ENCODE results near the gene CSTPP1. TPM values are rescaled to one million over a fixed set of nuclear protein-coding genes. Genes with fewer than 3 reads are reported as not detected.

CSTPP1 gene
- total RNA-seq, 1 donor from 2014 or later, result 30.0 TPM

- no peak for DNase-seq (ENCODE audit: low spot score)
- peaks cover 15% of the 10 kb centered on the region for H3K36me3 Mint-ChIP-seq (ENCODE audit: low read depth, unreplicated experiment)
- TF ChIP-seq CTCF (IDR thresholded peaks at IDR 0.05; ENCODE audit: unreplicated experiment), result no peak
- H3K27ac Mint-ChIP-seq (ENCODE audit: unreplicated experiment), result no peak overlapping the region
- H3K4me1 Mint-ChIP-seq (ENCODE audit: unreplicated experiment), result peaks cover 3% of the 10 kb centered on the region
- peaks cover 4% of the 10 kb centered on the region for H3K27me3 Mint-ChIP-seq (ENCODE audit: unreplicated experiment)
- no peak overlapping the region for H3K4me3 Mint-ChIP-seq (ENCODE audit: unreplicated experiment)
- H3K9me3 Mint-ChIP-seq (ENCODE audit: unreplicated experiment), result no peaks in the 10 kb centered on the region
Measured at GRCh38 chr11:46895821-46896220, 40.7 kb upstream of the CSTPP1 start.

- H3K4me3 Mint-ChIP-seq (ENCODE audit: unreplicated experiment), result no peak overlapping the region
- H3K27me3 Mint-ChIP-seq (ENCODE audit: unreplicated experiment), result peaks cover 4% of the 10 kb centered on the region
- H3K9me3 Mint-ChIP-seq (ENCODE audit: unreplicated experiment), result no peaks in the 10 kb centered on the region
- H3K36me3 Mint-ChIP-seq (ENCODE audit: low read depth, unreplicated experiment), result peaks cover 21% of the 10 kb centered on the region
- no peak overlapping the region for H3K27ac Mint-ChIP-seq (ENCODE audit: unreplicated experiment)
- DNase-seq (ENCODE audit: low spot score), result no peak
- peak; percentile 24 for TF ChIP-seq CTCF (IDR thresholded peaks at IDR 0.05; ENCODE audit: unreplicated experiment)
- H3K4me1 Mint-ChIP-seq (ENCODE audit: unreplicated experiment), result peaks cover 3% of the 10 kb centered on the region
Measured at GRCh38 chr11:46896719-46897406, 39.7 kb upstream of the CSTPP1 start.

- no peak for TF ChIP-seq CTCF (IDR thresholded peaks at IDR 0.05; ENCODE audit: unreplicated experiment)
- peaks cover 7% of the 10 kb centered on the region for H3K4me1 Mint-ChIP-seq (ENCODE audit: unreplicated experiment)
- H3K27ac Mint-ChIP-seq (ENCODE audit: unreplicated experiment), result peak overlapping the region; percentile 6
- no peaks in the 10 kb centered on the region for H3K9me3 Mint-ChIP-seq (ENCODE audit: unreplicated experiment)
- DNase-seq (ENCODE audit: low spot score), result no peak
- H3K27me3 Mint-ChIP-seq (ENCODE audit: unreplicated experiment), result peaks cover 6% of the 10 kb centered on the region
- H3K4me3 Mint-ChIP-seq (ENCODE audit: unreplicated experiment), result no peak overlapping the region
- H3K36me3 Mint-ChIP-seq (ENCODE audit: low read depth, unreplicated experiment), result peaks cover 18% of the 10 kb centered on the region
Measured at GRCh38 chr11:46898396-46899095, 38.0 kb upstream of the CSTPP1 start.

- no peak overlapping the region for H3K27ac Mint-ChIP-seq (ENCODE audit: unreplicated experiment)
- H3K9me3 Mint-ChIP-seq (ENCODE audit: unreplicated experiment), result no peaks in the 10 kb centered on the region
Measured at GRCh38 chr11:46899501-46900025, 37.0 kb upstream of the CSTPP1 start.

More at GRCh38 chr11:46899501-46900025, 37.0 kb upstream of the CSTPP1 start:
- no peak for TF ChIP-seq CTCF (IDR thresholded peaks at IDR 0.05; ENCODE audit: unreplicated experiment)
- DNase-seq (ENCODE audit: low spot score), result no peak
- H3K4me3 Mint-ChIP-seq (ENCODE audit: unreplicated experiment), result no peak overlapping the region
- peaks cover 13% of the 10 kb centered on the region for H3K4me1 Mint-ChIP-seq (ENCODE audit: unreplicated experiment)
- H3K27me3 Mint-ChIP-seq (ENCODE audit: unreplicated experiment), result peaks cover 6% of the 10 kb centered on the region
- peaks cover 16% of the 10 kb centered on the region for H3K36me3 Mint-ChIP-seq (ENCODE audit: low read depth, unreplicated experiment)

Data from endothelial cell (in vitro differentiated cells).